CD4-positive, alpha-beta T cell treated with Interferon alpha-2 for 1 hour (primary cell): ENCODE results near the gene TAAR8.
"Not testable (repeated sequence)": the region's sequence is repeated elsewhere in the genome, so short reads cannot be mapped to it uniquely, and the experiment has no call there.

Experiments used
- DNase-seq, 2 donors: peaks; one replicate each; pipeline ENCODE4 v3.0.0-alpha.2; 2020 to 2022

TAAR8 gene

DNA sequence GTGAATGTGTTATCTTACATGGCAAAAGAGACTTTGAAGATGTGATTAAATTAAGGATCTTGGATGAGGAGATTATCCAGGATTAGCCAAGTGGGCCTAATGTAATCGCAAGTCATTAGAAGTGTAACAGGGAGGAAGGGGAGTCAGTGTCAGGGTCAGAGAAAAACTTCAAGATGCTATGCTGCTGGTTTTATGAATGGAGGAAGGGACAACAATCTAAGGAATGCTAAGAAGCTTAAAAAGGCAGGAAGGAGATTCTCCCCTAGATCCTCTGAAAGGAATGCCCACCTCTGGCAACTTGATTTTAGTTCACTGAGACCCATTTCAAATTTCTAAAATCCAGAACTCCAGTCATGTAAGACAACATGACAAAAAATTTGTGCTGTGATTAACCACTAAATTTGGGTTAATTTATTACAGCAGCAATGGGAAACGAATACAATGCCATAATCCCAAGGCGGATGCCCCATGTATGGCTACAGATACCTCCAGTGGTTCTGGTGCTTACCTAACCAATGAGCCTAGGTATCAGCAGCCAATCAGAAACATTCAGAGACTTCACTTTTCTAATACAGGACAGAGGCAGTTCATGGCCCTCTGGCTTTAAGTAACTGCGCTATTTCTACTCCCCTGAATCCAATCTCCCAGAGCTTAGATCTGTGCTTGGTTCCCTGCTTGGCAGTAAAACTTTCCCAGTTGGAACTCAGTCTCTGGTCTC is 3.6 kb upstream of the TAAR8 start:
- no peak for DNase-seq

DNA sequence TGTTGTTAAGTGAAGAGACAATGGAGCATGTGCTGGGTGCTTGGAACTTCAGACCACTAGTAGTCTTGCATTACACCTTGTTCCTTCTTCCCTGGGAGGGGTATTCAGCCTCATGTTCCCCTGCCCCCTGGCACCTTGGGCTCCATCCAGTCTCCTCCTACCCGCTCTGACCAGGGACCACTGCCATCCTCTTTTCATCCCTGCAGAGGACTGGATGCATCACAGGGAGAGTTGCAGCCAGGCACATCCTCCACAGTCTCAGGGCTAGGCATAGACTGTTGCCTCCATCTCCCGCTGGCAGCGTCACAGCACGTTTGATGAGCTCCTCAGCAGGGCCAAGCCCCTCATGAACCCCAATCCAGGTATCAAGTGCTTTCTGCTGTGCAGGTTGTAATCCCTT is 1.3 kb upstream of the TAAR8 start:
- DNase-seq = no peak

DNA sequence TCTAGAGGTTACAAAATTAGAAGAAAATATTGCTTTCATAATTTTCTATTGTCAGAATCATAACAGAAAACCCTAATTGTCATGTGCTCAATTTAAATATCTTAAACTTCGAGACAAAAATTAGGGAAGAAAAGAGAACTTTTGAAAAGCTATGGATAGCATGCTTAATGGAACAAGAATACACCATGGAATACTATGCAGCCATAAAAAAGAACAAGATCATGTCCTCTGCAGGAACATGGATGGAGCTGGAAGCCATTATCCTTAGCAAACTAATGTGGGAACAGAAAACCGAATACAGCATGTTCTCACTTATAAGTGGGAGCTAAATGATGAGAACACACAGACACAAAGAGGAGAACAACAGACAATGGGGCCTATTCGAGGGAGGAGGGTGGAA is 7.6 kb downstream of the TAAR8 start:
- DNase-seq = not testable (repeated sequence)

DNA sequence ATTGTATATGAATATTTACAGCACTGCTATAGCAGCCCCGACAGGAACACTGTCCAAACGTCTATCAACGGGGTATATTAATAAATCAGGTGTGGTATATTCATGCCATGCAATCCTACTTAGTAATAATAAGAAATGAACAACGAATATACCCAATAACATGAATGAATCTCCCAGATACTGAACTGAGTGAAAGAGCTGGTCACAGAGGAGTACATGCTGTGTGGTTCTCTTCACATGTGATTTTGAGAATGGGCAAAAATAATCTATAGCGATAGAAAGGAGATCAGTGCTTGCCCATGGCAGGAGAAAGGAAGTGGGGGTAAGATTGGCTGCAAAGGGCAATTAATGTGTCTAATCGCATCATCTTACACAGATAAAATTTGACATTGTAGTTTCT is 13.9 kb downstream of the TAAR8 start:
- DNase-seq = no peak

DNA sequence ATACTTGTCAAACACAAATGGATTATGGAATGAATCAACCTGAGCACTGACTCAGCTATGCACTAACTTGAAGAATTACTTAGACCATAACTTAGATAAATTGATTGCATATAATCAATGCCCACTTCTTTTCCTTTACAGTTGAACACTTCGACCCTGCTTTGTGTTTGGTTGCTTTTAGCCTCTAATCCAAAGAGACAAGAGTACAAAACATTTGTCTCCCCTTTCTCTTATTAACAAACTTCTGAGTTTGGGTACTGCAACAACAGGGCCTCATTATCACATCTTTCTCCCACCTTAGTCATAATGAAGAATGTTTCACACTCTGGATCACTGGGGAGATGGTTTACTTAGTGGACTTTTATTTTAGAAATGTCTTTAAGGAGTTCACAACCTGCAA is 15.1 kb downstream of the TAAR8 start:
- DNase-seq = no peak

DNA sequence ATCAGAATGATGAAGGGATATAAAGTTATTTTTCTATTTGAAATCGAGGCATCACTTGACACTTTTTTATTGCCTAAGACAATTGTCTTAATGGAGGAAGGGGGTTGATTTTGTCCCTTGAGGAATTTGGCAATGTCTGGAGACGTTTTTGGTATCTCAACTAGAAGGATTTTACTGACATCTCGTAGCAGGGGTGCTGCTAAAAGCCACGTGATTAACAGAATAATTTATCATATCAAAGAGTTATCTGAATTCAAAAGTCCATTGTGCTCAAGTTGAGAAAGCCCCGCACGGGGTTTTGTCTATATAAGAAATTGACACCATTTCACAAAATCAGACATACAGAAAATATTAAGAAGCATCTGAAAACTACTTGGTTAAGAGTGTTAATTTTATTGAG is 16.1 kb downstream of the TAAR8 start:
- no peak for DNase-seq

DNA sequence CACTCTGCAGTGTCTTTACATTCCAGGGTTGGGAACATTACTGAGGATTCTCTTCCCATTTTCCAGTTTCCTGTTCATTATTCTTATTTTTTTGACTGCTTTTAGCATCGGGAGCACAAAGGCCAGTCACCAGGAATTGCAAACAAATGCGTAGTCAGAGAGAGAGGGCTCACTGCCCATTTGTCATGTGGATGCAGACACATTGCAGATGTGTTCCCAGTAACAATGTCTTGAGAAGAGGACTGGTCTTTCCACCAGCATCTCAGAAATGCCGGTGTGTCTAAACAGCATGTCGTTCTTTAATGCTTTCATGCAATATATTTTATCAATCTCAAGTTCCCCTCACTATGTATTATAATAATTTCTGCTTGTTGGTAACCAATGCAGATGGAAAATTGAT is 16.7 kb downstream of the TAAR8 start:
- no peak for DNase-seq

DNA sequence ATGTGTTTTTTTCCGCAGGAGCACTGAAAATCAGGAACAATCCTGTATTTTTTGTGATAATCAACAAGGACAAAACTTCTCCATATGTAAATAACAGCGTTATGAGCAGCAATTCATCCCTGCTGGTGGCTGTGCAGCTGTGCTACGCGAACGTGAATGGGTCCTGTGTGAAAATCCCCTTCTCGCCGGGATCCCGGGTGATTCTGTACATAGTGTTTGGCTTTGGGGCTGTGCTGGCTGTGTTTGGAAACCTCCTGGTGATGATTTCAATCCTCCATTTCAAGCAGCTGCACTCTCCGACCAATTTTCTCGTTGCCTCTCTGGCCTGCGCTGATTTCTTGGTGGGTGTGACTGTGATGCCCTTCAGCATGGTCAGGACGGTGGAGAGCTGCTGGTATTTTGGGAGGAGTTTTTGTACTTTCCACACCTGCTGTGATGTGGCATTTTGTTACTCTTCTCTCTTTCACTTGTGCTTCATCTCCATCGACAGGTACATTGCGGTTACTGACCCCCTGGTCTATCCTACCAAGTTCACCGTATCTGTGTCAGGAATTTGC is 17.8 kb downstream of the TAAR8 start, which contains the start of gene TAAR6:
TAAR6 (plus strand) TSS at position 102 of the 557 bp plus-strand sequence; CDS start at position 102, 0 bp downstream.
- DNase-seq = no peak

DNA sequence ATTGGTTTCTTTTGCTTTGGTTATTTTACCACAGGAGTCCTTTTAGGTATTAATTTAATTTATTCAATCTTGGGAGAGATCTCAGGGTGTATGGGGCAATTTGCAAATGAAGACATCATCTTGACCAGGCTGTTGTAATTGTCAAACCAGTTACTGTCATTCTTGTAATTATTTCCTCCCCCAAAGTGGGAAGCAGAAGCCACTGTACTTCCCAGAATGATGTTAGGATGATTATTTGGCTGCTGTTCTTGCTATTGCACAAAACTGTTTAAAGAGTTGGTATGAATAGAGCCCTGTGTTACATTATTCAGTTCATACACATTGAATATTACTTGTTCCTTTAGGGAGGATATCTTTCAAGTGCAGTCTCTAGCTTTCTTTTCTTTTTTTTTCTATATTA is 19.3 kb downstream of the TAAR8 start:
- DNase-seq = no peak

DNA sequence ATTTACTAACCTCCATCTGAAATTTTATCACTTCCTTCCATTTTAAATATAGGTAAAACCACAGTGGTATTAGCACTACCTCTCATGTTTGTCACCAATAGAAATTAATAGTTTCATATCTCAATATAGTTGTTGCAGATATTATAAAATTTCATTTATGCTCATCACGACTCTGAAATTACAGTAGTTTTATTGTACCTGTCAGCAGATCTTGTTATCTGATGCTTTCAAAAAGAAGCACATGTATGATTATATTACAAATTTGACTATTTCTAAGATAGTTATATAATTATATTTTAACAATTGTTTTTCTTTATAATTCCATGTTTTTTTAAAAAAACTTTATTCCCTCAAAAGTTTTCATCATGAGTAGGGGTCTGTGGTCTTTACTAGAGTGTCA is 32.2 kb downstream of the TAAR8 start:
- DNase-seq = no peak

DNA sequence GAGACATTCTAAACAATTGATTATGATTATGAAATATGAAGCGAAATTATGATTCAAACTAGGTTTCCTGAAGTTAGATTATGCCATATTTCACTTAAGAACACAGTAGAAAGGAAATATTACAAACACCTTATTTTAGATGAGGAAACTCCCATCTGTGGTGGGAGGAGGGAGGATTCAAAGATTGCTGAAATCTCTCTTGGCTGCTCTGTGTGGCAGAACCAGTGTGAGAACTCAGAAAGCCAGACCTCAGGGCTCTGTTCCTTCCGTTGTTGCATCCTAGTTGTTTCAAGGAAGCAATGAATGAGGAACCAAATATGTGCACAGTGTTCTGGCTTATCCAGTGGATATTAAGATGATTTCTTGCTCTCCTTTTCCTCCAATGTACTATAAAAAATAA is 35.0 kb downstream of the TAAR8 start:
- no peak for DNase-seq

DNA sequence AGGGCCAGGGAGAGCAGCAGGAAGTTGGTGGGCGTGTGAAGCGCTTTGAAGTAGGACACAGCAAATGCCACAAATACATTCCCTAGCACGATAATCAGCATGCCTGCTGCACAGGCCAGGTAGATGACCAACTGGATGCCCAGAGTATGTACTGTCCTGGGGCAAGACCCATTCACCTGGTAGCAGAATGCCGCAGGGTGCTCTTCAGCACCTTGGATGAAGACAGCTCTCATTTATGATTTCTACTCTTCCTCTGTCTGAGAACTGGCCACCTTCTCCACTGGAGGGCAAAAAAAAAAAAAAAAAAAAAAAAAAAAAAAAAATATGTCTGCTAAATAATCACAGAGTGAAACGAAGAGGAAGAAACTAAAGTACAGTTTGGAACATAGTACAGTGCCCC is 37.0 kb downstream of the TAAR8 start, which contains the start of gene TAAR5:
TAAR5 (minus strand) TSS at position 288 of the 400 bp plus-strand sequence; CDS start at position 233, 55 bp downstream.
- DNase-seq = no peak

DNA sequence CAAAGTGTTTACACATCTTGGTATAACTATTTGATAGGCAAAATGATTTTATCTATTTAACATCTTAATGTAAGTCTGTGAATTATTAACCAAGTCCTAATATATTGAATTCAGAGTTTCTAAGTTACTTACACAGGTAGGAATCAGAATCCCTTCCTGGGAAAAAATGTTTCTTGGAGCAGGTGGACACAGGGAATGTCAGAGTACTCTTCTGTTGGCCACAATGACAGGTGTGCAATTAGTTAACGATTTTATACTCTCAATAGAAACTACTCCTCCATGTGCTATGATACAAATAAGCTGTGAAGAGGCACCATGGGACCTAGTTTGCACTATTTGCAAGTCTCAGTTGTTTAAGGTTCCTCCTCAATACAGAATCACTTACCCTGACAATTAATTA is 37.9 kb downstream of the TAAR8 start:
- DNase-seq = no peak

DNA sequence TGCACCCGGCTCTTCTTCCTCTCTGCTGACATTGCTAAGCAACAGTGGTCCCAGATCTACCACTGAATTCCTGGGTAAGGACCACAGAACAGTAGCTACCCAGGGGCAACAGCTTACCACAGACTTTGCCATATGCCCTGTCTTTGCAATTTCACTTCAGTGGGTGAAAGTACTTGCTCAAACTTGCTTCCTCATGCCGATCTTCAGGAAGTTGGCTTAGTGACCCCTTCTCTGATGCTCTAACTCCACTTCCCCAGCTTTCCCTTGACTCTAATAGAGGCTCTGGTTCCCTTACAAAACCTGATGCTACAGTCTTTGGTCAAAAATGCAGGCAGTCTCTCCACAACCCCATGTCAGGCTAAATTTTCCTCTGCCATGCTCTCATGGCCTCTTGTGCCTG is 40.4 kb downstream of the TAAR8 start:
- no peak for DNase-seq

DNA sequence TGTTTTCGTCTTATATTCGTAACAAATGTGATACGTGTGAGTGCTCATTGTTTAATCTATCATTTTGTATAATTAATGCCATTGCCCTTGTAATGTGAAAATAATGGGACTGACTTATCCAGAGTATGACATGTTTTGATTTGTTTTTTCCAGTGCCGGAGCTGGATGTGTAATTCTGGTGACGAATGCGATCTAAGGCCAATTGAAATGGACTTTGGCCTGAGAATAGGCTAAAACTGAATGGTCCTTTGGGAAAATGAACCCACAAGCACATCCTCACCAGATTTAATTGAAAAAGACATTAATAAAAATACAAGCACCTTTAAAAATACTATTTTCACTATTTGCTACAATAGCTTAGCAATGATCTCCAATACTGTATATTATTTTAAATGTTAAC is 43.7 kb downstream of the TAAR8 start:
- no peak for DNase-seq

DNA sequence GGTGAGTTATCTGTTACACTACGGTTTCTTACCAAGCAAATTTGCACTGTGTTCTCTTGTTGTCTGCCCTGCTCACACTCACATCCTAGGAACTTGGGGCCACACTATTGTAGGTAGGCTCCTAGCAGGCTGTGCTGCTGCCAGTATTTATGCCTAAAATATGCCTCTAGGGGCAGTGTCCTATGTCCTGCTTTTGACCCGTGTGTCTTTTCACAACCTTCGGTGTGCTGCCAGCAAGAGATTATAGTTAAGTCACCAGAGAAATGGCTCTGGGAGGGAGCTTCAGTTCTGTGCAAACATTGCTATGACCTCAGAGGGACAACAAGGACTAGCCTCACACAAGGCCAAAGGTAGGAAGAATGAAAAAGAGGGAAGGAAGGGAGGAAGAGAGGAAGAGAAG is 46.0 kb downstream of the TAAR8 start:
- DNase-seq = no peak

DNA sequence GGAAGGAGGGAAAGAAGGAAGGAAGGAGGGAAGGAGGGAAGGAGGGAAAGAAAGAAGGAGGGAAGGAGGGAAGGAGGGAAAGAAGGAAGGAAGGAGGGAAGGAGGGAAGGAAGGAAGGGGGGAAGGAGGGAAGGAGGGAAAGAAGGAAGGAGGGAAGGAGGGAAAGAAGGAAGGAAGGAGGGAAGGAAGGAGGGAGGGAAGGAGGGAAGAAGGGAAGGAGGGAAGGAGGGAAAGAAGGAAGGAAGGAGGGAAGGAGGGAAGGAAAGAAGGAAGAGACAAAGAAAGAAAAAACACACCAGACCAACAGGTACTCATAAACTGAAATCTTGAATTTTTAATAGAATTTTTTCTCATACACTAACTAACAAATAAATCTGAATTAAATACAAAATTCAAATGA is 48.4 kb downstream of the TAAR8 start:
- DNase-seq = not testable (repeated sequence)
